M059J (cell line): ENCODE data around the gene MTUS2. TPM values are rescaled to one million over a fixed set of nuclear protein-coding genes. Genes with fewer than 3 reads are reported as not detected.

Experiments
- DNase-seq: peaks from one replicate; pipeline ENCODE4 v3.0.0-alpha.2; 2012; ENCODE audit warnings: low read depth
- total RNA-seq: library from RNA; depleted of rRNA; stranded (reverse); fragments of >200 nt; shearing (Covaris generic); gene quantifications from 2 replicates; pipeline ENCODE4 v1.2.3, GENCODE V29; 2014

MTUS2 gene
- total RNA-seq, 1 experiment from 2014 or later = 0.59 TPM

- no peak for DNase-seq
Observed at GRCh38 chr13:29230299-29230845, 410.2 kb downstream of the MTUS2 start.

GRCh38 chr13:29239653-29240525 is 419.8 kb downstream of the MTUS2 start:
- DNase-seq = no peak

GRCh38 chr13:29254626-29255370 is 434.7 kb downstream of the MTUS2 start:
- DNase-seq = no peak

GRCh38 chr13:29255567-29255966 is 435.4 kb downstream of the MTUS2 start:
- DNase-seq = no peak

- no peak for DNase-seq
Observed at GRCh38 chr13:29260684-29261083, 440.5 kb downstream of the MTUS2 start.

GRCh38 chr13:29266261-29266660 is 446.1 kb downstream of the MTUS2 start:
- no peak for DNase-seq

GRCh38 chr13:29266756-29267733 is 446.9 kb downstream of the MTUS2 start:
- DNase-seq = no peak

- no peak for DNase-seq
Observed at GRCh38 chr13:29270271-29270985, 450.3 kb downstream of the MTUS2 start.

GRCh38 chr13:29271606-29272005 is 451.5 kb downstream of the MTUS2 start:
- no peak for DNase-seq

- no peak for DNase-seq
Observed at GRCh38 chr13:29279356-29280254, 459.5 kb downstream of the MTUS2 start.

GRCh38 chr13:29281932-29282495 is 461.9 kb downstream of the MTUS2 start:
- no peak for DNase-seq

GRCh38 chr13:29284726-29285125 is 464.6 kb downstream of the MTUS2 start:
- DNase-seq = peak; percentile 2

GRCh38 chr13:29287237-29287636 is 467.1 kb downstream of the MTUS2 start:
- DNase-seq = no peak

- DNase-seq = no peak
Observed at GRCh38 chr13:29292045-29292444, 471.9 kb downstream of the MTUS2 start.

GRCh38 chr13:29294821-29295220 is 474.7 kb downstream of the MTUS2 start:
- DNase-seq = no peak

- no peak for DNase-seq
Observed at GRCh38 chr13:29301027-29301426, 480.9 kb downstream of the MTUS2 start.

- no peak for DNase-seq
Observed at GRCh38 chr13:29304148-29304547, 484.0 kb downstream of the MTUS2 start.

GRCh38 chr13:29310806-29311205 is 490.7 kb downstream of the MTUS2 start:
- DNase-seq = no peak

- DNase-seq = no peak
Observed at GRCh38 chr13:29315847-29316246, 495.7 kb downstream of the MTUS2 start.
